ENCODE measurements around the gene MTMR3.

The MTMR3 gene

DNA sequence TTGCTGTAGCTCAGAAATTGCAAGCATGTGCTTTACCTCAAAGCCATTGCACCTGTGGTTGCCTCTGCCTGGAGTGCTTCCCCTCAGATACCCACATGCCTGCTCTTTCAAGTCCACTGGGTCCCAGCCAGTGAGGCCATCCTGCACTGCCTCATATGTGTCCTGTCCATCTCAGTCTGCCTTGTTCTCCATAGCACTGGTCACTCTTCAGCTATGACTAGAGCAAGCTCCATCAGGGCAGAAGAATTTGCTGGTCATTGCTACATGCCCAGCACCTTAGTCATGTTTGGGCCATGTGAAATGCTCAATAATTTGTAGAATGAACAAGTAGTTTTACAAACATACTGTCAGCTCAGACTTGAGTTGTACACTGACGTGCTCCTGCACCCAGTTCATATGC lies 132.9 kb downstream of the MTMR3 start:
- no peak overlapping the region for H3K4me3 ChIP-seq (ENCODE audit: low read depth in 1 of 2, low read length in 2 of 2)
- H3K4me1 ChIP-seq (ENCODE audit: insufficient read depth, low read length): no peaks in the 10 kb centered on the region
- DNase-seq: no peak
- H2AFZ ChIP-seq (ENCODE audit: low read depth, low read length): no peak overlapping the region
- H3K27ac ChIP-seq (ENCODE audit: low read length): no peak overlapping the region
- no peaks in the 10 kb centered on the region for H4K20me1 ChIP-seq (ENCODE audit: insufficient read depth, low read length)
- H3K79me2 ChIP-seq (ENCODE audit: insufficient read depth, low read length): no peaks in the 10 kb centered on the region
- ATAC-seq (ENCODE audit: insufficient read depth, low read depth): no peak
- H3K36me3 ChIP-seq (ENCODE audit: insufficient read depth, low read length): peaks cover 83% of the 10 kb centered on the region
- no peaks in the 10 kb centered on the region for H3K9me3 ChIP-seq (ENCODE audit: insufficient read depth, low read length, severe bottlenecking)
- H3K9ac ChIP-seq (ENCODE audit: low read depth, low read length): no peak overlapping the region
- no peaks in the 10 kb centered on the region for H3K27me3 ChIP-seq (ENCODE audit: insufficient read depth, low read length, poor library complexity)
- no peak overlapping the region for H3K4me2 ChIP-seq (ENCODE audit: insufficient read depth, low read length)
- TF ChIP-seq, protein P1, sequence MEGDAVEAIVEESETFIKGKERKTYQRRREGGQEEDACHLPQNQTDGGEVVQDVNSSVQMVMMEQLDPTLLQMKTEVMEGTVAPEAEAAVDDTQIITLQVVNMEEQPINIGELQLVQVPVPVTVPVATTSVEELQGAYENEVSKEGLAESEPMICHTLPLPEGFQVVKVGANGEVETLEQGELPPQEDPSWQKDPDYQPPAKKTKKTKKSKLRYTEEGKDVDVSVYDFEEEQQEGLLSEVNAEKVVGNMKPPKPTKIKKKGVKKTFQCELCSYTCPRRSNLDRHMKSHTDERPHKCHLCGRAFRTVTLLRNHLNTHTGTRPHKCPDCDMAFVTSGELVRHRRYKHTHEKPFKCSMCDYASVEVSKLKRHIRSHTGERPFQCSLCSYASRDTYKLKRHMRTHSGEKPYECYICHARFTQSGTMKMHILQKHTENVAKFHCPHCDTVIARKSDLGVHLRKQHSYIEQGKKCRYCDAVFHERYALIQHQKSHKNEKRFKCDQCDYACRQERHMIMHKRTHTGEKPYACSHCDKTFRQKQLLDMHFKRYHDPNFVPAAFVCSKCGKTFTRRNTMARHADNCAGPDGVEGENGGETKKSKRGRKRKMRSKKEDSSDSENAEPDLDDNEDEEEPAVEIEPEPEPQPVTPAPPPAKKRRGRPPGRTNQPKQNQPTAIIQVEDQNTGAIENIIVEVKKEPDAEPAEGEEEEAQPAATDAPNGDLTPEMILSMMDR (IDR thresholded peaks at IDR 0.05; ENCODE audit: borderline replicate concordance, extremely low read depth, low read length, poor library complexity, severe bottlenecking): no peak
- no peak for TF ChIP-seq EZH2 (IDR thresholded peaks at IDR 0.05; ENCODE audit: borderline replicate concordance, low read depth, low read length, severe bottlenecking)

DNA sequence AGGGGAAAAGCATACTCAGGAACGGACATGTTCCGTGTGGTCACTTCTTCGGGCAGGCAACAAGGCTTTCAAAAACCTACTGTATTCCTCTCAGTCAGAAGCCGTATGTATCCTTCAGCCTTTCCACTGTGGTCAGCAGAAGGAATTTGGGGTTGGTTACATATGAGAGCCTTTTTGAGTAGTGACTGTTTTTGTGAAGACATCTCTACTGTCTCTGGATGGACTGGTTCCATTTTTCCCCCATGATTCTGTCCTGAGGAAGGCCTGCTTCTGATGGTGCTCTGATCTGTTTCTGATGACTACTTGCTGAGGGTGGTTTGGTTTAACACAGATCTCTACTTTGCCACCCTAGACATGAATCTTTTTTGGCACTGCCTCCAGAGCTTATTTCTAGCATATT lies 133.6 kb downstream of the MTMR3 start:
- Histone ChIP-seq H3K9ac (ENCODE audit: low read depth, low read length) (no peak overlapping the region), H2AFZ (ENCODE audit: low read depth, low read length) (no peak overlapping the region), H3K27me3 (ENCODE audit: insufficient read depth, low read length, poor library complexity) (no peaks in the 10 kb centered on the region), H3K9me3 (ENCODE audit: insufficient read depth, low read length, severe bottlenecking) (no peaks in the 10 kb centered on the region), H3K4me1 (ENCODE audit: insufficient read depth, low read length) (no peaks in the 10 kb centered on the region), H4K20me1 (ENCODE audit: insufficient read depth, low read length) (no peaks in the 10 kb centered on the region), H3K79me2 (ENCODE audit: insufficient read depth, low read length) (no peaks in the 10 kb centered on the region), H3K36me3 (ENCODE audit: insufficient read depth, low read length) (peaks cover 87% of the 10 kb centered on the region), H3K4me2 (ENCODE audit: insufficient read depth, low read length) (no peak overlapping the region), H3K4me3 (ENCODE audit: low read depth in 1 of 2, low read length in 2 of 2) (no peak overlapping the region), H3K27ac (ENCODE audit: low read length) (no peak overlapping the region)
- DNase-seq (no peak), ATAC-seq (ENCODE audit: insufficient read depth, low read depth) (no peak)
- TF ChIP-seq, protein P1 (IDR thresholded peaks at IDR 0.05; ENCODE audit: borderline replicate concordance, extremely low read depth, low read length, poor library complexity, severe bottlenecking): no peak
- TF ChIP-seq EZH2 (IDR thresholded peaks at IDR 0.05; ENCODE audit: borderline replicate concordance, low read depth, low read length, severe bottlenecking): no peak

DNA sequence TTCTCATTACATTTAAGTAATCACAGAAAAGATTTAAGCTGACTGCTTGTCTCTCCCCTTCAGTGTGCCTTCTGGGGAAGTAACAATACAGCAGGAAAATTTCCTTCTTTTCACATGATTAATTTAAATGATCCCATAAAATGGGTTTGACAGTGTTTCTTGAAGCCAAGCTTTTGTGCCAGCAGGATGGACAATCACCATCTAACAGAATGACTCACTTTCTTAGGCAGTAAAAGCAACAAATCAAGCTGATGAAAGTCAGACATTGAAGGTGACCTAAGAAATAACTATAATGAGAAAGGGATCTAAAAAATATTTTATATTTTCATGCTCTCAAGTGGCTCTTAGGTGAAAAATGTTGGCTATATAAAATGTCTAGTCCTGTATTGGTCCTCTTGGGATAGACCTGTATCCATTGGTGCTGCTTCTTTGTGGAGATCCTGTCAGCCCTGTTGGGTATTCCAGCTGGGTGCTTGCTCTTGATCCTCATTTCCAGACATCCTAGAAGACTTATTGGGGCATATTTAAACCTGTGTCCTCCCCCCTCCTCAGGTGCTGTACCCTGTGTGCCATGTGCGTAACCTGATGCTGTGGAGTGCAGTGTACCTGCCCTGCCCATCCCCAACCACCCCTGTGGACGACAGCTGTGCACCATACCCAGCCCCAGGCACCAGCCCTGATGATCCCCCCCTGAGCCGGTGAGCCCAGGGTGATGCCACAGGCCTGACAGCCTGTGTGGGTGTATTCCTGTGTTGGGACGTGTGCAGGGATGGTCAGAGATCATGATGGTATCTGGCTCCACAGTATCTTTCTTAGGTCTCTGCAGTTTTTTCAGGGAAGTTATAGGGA lies 134.6 kb downstream of the MTMR3 start:
- no peak overlapping the region for H3K4me2 ChIP-seq (ENCODE audit: insufficient read depth, low read length)
- H3K27ac ChIP-seq (ENCODE audit: low read length): no peak overlapping the region
- no peak for DNase-seq
- TF ChIP-seq, protein P1 (IDR thresholded peaks at IDR 0.05; ENCODE audit: borderline replicate concordance, extremely low read depth, low read length, poor library complexity, severe bottlenecking): no peak
- no peak for TF ChIP-seq EZH2 (IDR thresholded peaks at IDR 0.05; ENCODE audit: borderline replicate concordance, low read depth, low read length, severe bottlenecking)
- H4K20me1 ChIP-seq (ENCODE audit: insufficient read depth, low read length): no peaks in the 10 kb centered on the region
- H3K36me3 ChIP-seq (ENCODE audit: insufficient read depth, low read length): peaks cover 92% of the 10 kb centered on the region
- no peak for ATAC-seq (ENCODE audit: insufficient read depth, low read depth)
- no peak overlapping the region for H3K9ac ChIP-seq (ENCODE audit: low read depth, low read length)
- no peak overlapping the region for H2AFZ ChIP-seq (ENCODE audit: low read depth, low read length)
- no peaks in the 10 kb centered on the region for H3K27me3 ChIP-seq (ENCODE audit: insufficient read depth, low read length, poor library complexity)
- H3K79me2 ChIP-seq (ENCODE audit: insufficient read depth, low read length): no peaks in the 10 kb centered on the region
- no peak overlapping the region for H3K4me3 ChIP-seq (ENCODE audit: low read depth in 1 of 2, low read length in 2 of 2)
- no peaks in the 10 kb centered on the region for H3K9me3 ChIP-seq (ENCODE audit: insufficient read depth, low read length, severe bottlenecking)
- H3K4me1 ChIP-seq (ENCODE audit: insufficient read depth, low read length): no peaks in the 10 kb centered on the region
